Astrocyte of the cerebellum (primary cell): ENCODE data around the gene TASP1.

ENCODE experiments used
- DNase-seq: peaks from one replicate; pipeline ENCODE4 v3.0.0-alpha.2; 2011; ENCODE audit warnings: low read depth
- H3K4me3 ChIP-seq: 2 replicates; pipeline ENCODE4 v1.5.1; 2011; ENCODE audit warnings: mild to moderate bottlenecking, low read depth, low read length, moderate library complexity
- in situ Hi-C: cut with HindIII; loops from 2 replicates; pipeline ENCODE4 v1.10.0; 2017; ENCODE audit warnings: low sequenced_read_pairs
- TF ChIP-seq, protein P1 (sequence below): IDR thresholded peaks from 2 replicates; pipeline ENCODE4 v1.5.1; 2012; ENCODE audit warnings: low read length, low read depth, moderate library complexity, mild to moderate bottlenecking; ENCODE audit errors: missing control alignments

Gene TASP1

DNA sequence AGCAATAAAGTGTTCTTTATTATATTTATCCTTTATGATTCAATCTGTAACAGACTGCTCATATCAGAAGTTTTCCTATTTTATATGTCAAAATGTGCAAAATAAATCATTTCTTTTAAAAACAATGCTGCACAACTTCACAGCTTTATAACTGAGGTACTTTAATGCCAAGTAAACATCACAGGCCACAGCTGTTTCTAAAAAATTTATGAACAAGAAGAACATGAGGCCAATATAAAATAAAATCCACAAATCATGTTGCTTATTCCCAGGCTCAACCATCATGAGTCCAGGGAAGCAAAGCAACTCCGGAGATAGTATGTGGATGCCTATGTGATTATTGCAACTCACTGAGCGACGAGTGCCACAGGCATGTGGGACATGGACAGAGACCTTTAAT lies 222.2 kb downstream of the TASP1 start:
- TF ChIP-seq, protein P1, sequence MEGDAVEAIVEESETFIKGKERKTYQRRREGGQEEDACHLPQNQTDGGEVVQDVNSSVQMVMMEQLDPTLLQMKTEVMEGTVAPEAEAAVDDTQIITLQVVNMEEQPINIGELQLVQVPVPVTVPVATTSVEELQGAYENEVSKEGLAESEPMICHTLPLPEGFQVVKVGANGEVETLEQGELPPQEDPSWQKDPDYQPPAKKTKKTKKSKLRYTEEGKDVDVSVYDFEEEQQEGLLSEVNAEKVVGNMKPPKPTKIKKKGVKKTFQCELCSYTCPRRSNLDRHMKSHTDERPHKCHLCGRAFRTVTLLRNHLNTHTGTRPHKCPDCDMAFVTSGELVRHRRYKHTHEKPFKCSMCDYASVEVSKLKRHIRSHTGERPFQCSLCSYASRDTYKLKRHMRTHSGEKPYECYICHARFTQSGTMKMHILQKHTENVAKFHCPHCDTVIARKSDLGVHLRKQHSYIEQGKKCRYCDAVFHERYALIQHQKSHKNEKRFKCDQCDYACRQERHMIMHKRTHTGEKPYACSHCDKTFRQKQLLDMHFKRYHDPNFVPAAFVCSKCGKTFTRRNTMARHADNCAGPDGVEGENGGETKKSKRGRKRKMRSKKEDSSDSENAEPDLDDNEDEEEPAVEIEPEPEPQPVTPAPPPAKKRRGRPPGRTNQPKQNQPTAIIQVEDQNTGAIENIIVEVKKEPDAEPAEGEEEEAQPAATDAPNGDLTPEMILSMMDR, result no peak
- no peak for DNase-seq
- no peak overlapping the region for H3K4me3 ChIP-seq
- in situ Hi-C loops, result no loop called here

DNA sequence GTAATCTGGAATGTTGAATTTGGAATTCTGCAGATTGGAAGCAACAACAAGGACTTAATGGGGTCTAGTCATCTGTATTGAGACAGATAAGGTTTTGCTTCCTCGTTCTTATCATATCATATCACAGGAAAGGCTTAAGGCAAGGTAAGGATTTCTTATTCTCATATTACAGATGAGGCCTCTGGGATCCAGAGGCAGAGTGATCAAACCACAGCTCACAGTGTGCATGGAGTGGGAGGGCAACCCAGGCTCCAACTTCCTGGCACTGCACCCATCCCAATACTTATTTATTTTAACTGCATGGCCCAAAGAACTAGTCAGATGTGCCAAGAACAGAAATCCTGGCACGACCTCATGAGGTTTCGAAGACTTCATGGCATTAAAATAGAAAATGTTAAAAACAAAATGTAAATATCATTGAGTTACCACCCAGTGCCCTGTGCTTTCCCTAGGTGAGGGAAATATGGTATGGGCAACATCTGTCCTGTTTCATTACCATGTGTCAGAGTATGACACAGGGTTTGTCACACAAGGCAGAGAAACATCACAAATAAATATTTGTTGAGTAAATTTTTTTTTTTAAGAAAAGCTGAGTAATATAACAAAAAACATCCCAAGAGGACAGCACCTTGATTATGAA lies 225.8 kb downstream of the TASP1 start:
- in situ Hi-C loops, result no loop called here
- TF ChIP-seq, protein P1, result no peak
- no peak for DNase-seq
- no peak overlapping the region for H3K4me3 ChIP-seq

DNA sequence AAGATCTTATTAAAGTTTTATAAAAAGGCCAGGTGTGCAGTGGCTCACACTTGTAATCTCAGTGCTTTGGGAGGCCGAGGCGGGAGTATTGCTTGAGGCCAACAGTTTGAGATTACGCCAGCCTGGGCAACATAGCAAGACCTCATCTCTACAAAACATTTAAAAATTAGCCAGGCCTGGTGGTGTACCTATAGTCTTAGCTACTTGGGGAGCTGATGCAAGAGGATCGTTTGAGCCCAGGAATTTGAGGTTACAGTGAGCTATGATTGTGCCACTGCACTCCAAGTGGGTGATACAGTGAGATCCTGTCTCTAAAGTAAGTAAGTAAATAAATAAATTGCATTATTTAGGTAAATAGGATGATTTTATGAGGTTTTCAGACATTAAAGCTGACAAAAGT lies 234.4 kb downstream of the TASP1 start:
- no peak overlapping the region for H3K4me3 ChIP-seq
- in situ Hi-C loops, result no loop called here
- TF ChIP-seq, protein P1, result no peak
- DNase-seq, result no peak

DNA sequence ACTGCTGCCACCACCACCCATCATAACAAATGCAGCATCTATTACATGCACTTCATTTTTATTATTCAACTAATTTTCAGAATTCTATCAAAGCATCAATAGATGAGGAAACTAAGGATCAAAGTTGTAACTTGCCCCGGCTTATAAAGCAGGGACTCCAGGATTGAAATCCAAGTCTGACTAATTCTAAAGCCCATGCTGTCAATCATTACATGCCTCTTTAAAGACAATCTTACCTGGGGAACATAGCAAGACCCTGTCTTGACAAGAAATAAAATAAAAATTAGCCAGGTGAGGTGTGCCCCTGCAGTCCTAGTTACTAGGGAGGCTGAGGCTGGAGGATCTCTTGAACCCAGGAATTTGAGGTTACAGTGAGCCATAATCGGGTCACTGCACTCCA lies 235.3 kb downstream of the TASP1 start:
- no peak overlapping the region for H3K4me3 ChIP-seq
- TF ChIP-seq, protein P1, result no peak
- in situ Hi-C loops, result no loop called here
- DNase-seq, result no peak

DNA sequence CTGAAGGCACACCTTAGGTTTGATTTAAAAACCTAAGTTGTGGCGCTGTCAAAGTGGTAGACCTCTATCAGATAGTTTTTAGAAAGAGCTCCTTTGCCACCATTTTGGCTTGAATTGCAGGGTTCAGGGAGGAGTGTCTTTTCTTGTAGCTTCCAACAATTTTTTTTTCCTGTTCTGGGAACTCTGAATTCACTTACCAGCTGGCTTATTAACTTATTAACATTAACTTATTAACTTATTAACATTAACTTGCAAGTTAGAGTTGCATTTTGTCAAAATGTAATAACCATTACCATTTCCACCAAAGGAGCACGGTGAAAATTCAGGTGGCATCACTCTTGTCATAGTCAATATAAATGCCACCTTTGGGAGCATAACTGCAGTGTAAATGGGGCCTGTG lies 235.7 kb downstream of the TASP1 start:
- DNase-seq, result no peak
- no peak overlapping the region for H3K4me3 ChIP-seq
- in situ Hi-C loops, result no loop called here
- TF ChIP-seq, protein P1, result no peak

DNA sequence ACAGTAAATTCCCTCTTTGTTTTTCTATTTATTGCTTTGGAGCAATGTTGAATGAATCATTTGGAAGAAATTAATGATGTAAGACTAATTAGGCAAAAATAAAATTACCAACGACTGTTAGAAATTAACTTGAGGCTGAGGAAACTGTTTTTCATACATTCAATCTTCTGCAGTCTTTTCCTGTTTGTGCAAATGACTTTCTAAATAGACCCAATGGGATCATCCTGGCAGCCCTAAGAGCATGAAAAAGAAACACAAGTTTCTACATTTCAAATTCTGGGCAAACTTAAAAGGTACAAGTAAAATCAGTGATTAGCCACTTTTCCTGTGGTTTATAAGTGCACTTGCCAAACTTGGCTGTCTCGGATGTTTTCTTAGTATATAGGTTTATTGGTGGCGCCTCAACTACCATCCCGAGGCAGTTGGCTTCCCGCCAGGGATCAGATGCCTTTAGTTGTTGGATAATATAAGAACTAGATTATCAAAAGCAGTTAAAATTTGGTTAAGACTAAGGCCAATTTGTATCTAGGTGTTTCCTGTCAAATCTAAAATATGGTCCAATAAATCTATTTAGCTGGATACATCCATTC lies 236.5 kb downstream of the TASP1 start:
- TF ChIP-seq, protein P1, result no peak
- no peak for DNase-seq
- H3K4me3 ChIP-seq, result no peak overlapping the region
- in situ Hi-C loops, result no loop called here

DNA sequence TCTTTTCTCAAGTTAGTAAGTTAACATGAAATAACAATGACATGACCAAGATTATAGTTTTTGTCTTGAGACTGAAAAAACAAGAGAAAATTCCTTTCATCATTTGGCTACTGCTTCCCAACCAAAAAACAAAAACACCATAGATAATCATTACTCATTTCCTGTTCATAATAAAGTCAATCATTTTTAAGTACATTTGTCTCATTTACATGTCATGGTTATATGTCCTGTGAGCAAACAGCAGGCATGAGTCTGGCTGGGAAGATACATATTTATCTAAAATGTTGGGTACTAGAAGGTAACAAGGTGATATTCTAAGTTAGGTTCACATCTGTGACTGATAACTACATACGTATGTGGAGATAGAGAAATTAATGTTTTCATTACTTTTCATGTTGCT lies 237.1 kb downstream of the TASP1 start:
- TF ChIP-seq, protein P1, result no peak
- DNase-seq, result no peak
- in situ Hi-C loops, result no loop called here
- no peak overlapping the region for H3K4me3 ChIP-seq
